ENCODE results near the gene CENPM.

DNA sequence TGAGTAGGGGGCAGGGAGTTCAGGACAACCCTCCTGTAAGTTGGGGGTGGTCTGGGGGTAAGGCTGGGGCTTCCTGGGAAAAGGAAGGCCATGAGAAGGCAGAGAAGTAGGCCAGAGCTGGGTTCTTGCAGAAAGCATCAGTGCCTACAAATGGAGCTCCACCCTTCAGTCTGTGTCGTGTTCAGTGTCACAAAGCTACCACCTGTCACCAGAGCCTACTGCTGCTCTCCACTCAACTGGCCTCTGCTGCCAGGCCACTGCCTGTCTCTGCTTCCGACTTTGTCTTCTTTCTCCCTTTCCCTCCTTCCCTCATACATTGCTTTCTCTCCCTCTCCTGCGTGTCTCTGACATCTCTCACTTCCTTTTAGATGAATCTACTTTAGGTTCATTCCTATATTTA, 48.3 kb upstream of the CENPM start:
- TF ChIP-seq, protein P1, sequence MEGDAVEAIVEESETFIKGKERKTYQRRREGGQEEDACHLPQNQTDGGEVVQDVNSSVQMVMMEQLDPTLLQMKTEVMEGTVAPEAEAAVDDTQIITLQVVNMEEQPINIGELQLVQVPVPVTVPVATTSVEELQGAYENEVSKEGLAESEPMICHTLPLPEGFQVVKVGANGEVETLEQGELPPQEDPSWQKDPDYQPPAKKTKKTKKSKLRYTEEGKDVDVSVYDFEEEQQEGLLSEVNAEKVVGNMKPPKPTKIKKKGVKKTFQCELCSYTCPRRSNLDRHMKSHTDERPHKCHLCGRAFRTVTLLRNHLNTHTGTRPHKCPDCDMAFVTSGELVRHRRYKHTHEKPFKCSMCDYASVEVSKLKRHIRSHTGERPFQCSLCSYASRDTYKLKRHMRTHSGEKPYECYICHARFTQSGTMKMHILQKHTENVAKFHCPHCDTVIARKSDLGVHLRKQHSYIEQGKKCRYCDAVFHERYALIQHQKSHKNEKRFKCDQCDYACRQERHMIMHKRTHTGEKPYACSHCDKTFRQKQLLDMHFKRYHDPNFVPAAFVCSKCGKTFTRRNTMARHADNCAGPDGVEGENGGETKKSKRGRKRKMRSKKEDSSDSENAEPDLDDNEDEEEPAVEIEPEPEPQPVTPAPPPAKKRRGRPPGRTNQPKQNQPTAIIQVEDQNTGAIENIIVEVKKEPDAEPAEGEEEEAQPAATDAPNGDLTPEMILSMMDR (IDR thresholded peaks at IDR 0.05; ENCODE audit: low read length): no peak
- TF ChIP-seq EZH2 (IDR thresholded peaks at IDR 0.05; ENCODE audit: borderline replicate concordance, low read length): no peak
